ENCODE results near the gene HCRTR1. TPM values are rescaled to one million over a fixed set of nuclear protein-coding genes. Genes with fewer than 3 reads are reported as not detected.

Gene HCRTR1
- total and polyA plus RNA-seq, 10 of the 15 experiments (the other 5 are each of a cell fraction or from before 2014, with no cell fraction given), result not detected

- TF ChIP-seq IRF3 (IDR thresholded peaks at IDR 0.05), result no peak
- no peak for TF ChIP-seq SIN3A (IDR thresholded peaks at IDR 0.05; ENCODE audit: low read depth, low read length)
- no peak for TF ChIP-seq SIX5 (IDR thresholded peaks at IDR 0.05; ENCODE audit: low read depth, low read length, severe bottlenecking)
- TF ChIP-seq PBX3 (IDR thresholded peaks at IDR 0.05; ENCODE audit: insufficient replicate concordance, low read depth, low read length), result no peak
- no peak for TF ChIP-seq HSF1 (IDR thresholded peaks at IDR 0.05; ENCODE audit: low read depth, low read length)
- no peak for TF ChIP-seq HDAC6 (IDR thresholded peaks at IDR 0.05; ENCODE audit: unreplicated experiment)
- no peak for TF ChIP-seq MLLT1 (IDR thresholded peaks at IDR 0.05)
- no peak for TF ChIP-seq NKRF (conservative IDR thresholded peaks at IDR 0.05)
- no peak for TF ChIP-seq TBL1XR1 (IDR thresholded peaks at IDR 0.05; ENCODE audit: low read depth, low read length)
- no peak for TF ChIP-seq NR2C2 (IDR thresholded peaks at IDR 0.05; ENCODE audit: borderline replicate concordance, control insufficient read depth, insufficient read length, low read depth)
- no peak for TF ChIP-seq USF2 (IDR thresholded peaks at IDR 0.05; ENCODE audit: borderline replicate concordance, low read depth, low read length)
- no peak for TF ChIP-seq IKZF2 (IDR thresholded peaks at IDR 0.05)
- no peak for TF ChIP-seq ASH2L (IDR thresholded peaks at IDR 0.05; ENCODE audit: borderline replicate concordance, low read depth)
- TF ChIP-seq FOXK2 (IDR thresholded peaks at IDR 0.05), result no peak
- Histone ChIP-seq H4K20me1 (ENCODE audit: control insufficient read depth, insufficient read depth) (no peaks in the 10 kb centered on the region), H3K79me2 (ENCODE audit: control insufficient read depth, insufficient read depth, low read length) (no peaks in the 10 kb centered on the region), H2AFZ (ENCODE audit: control insufficient read depth, low read depth, low read length) (no peak overlapping the region), H3K9me3 (replicated peaks; ENCODE audit: control insufficient read depth, insufficient read depth, low read length) (no peaks in the 10 kb centered on the region), H3K36me3 (ENCODE audit: control insufficient read depth in 2 of 2, insufficient read depth in 2 of 2, low read length in 1 of 2) (no peaks in the 10 kb centered on the region), H3K9ac (ENCODE audit: control insufficient read depth, insufficient read depth, low read length) (no peak overlapping the region), H3K27ac (ENCODE audit: control insufficient read depth, insufficient read depth) (no peak overlapping the region), H3K4me2 (ENCODE audit: control insufficient read depth, insufficient read depth) (no peak overlapping the region), H3K4me3 (no peak overlapping the region), H3K27me3 (replicated peaks in 1 of 2; ENCODE audit: control insufficient read depth in 2 of 2, insufficient read depth in 2 of 2, low read length in 1 of 2) (no peaks in the 10 kb centered on the region), H3K4me1 (ENCODE audit: control insufficient read depth, insufficient read depth, low read length) (no peaks in the 10 kb centered on the region; the same call in 1 of the 2 replicates)
- RAD21 ChIA-PET (ENCODE audit: unreplicated experiment), result interaction anchor here (1.1 to 2.1 kb wide), 5 partner anchors 9 to 219 kb away, joined by 3 to 5 read pairs (median 4); no protein-coding TSS in a partner anchor
- no peak for DNase-seq (ENCODE audit: low read depth, low spot score)
- POLR2A ChIA-PET, result no interaction called here
- 41% methylated on average over 13 of the region's 13 CpGs for WGBS (ENCODE audit: insufficient coverage, insufficient replicate concordance, low lambda C conversion rate, missing lambda C conversion rate)
- ATAC-seq, result no peak
- CTCF ChIA-PET, result interaction anchor here (0.9 to 7.3 kb wide), 11 partner anchors 20 to 175 kb away, joined by 3 to 61 read pairs (median 4); partner anchors contain the start of gene HCRTR1
- FAIRE-seq, result no peak
- intact Hi-C loops (cut with micrococcal nuclease; ENCODE audit: unreplicated experiment), result no loop called here
- no TSS peak for BruUV-seq (replicated peaks)
- SMC1A ChIA-PET (ENCODE audit: uncharacterized antibody, unreplicated experiment), result interaction anchor here (1.1 to 1.5 kb wide), 4 partner anchors 21 to 97 kb away, joined by 3 to 5 read pairs (median 4); partner anchors contain the start of gene HCRTR1
- in situ Hi-C loops (cut with MboI), result no loop called here
Measured at GRCh38 chr1:31569596-31570173, 47.8 kb upstream of the HCRTR1 start.
